Sigmoid colon (tissue), 4 donors: ENCODE results near the gene KIFC1.

Experiments used
- CTCF ChIP-seq, 4 experiments: fragments of 450-650 bp in 3 of 4; fragments of 200-600 bp in 1 of 4; IDR thresholded peaks; one replicate each; pipeline ENCODE4 v1.5.1; 2016 to 2019; ENCODE audit warnings: antibody characterized with exemption in 4 of 4, mild to moderate bottlenecking in 3 of 4, moderate library complexity in 2 of 4
- EP300 ChIP-seq, 4 donors: sonication (generic); formaldehyde crosslinking; IDR thresholded peaks; one replicate each; pipeline ENCODE4 v1.6.1; 2017; ENCODE audit warnings: antibody characterized with exemption in 4 of 4
- POLR2A ChIP-seq, 2 donors: fragments of 450-650 bp; IDR thresholded peaks; one replicate each; pipeline ENCODE4 v1.6.1; 2016; ENCODE audit warnings: antibody characterized with exemption in 2 of 2, mild to moderate bottlenecking in 2 of 2, moderate library complexity in 2 of 2

GRCh38 chr6:33432546-33432945, 40.9 kb downstream of the KIFC1 start:
- no peak for TF ChIP-seq CTCF (IDR thresholded peaks at IDR 0.05)
- no peak for TF ChIP-seq EP300 (IDR thresholded peaks at IDR 0.05)
- TF ChIP-seq POLR2A (IDR thresholded peaks at IDR 0.05), result no peak
